Ovary (tissue), 9 donors: ENCODE measurements around the gene SLC7A11. TPM values are rescaled to one million over a fixed set of nuclear protein-coding genes. Genes with fewer than 3 reads are reported as not detected.

ENCODE experiments used
- DNase-seq, 5 donors: peaks; one replicate each; pipeline ENCODE4 v3.0.0-alpha.2; 2019 to 2020
- H3K27ac ChIP-seq, 2 donors: fragments of 200-600 bp; one replicate each; pipeline versions ENCODE4 v1.5.1 to v1.8.0; 2019 to 2022
- H3K27me3 ChIP-seq: fragments of 200-600 bp; one replicate; pipeline ENCODE4 v1.8.0; 2022
- H3K36me3 ChIP-seq: fragments of 200-600 bp; sonication (generic); one replicate; pipeline ENCODE4 v1.5.1; 2019
- H3K4me1 ChIP-seq: one replicate; pipeline ENCODE4 v1.8.1; 2013; ENCODE audit warnings: mild to moderate bottlenecking, moderate library complexity; ENCODE audit not compliant: insufficient read depth
- H3K4me3 ChIP-seq: fragments of 200-600 bp; sonication (generic); one replicate; pipeline ENCODE4 v1.5.1; 2017
- H3K9me3 ChIP-seq, 2 donors: fragments of 200-600 bp in 1 of 2; sonication (generic) in 1 of 2; one replicate each; pipeline versions ENCODE4 v1.5.1 to v1.8.1; 2013 to 2019; ENCODE audit warnings: mild to moderate bottlenecking in 1 of 2, moderate library complexity in 1 of 2
- EP300 ChIP-seq: sonication (generic); formaldehyde crosslinking; IDR thresholded peaks from one replicate; pipeline ENCODE4 v1.6.1; 2017; ENCODE audit warnings: antibody characterized with exemption
- POLR2A ChIP-seq: fragments of 450-650 bp; IDR thresholded peaks from one replicate; pipeline ENCODE4 v1.6.1; 2017; ENCODE audit warnings: antibody characterized with exemption, mild to moderate bottlenecking, moderate library complexity
- WGBS, 3 donors: extraction: QIAGEN DNeasy Blood & Tissue Kit in 1 of 3; methylation state at CpG; one replicate each; pipeline versions ENCODE4 v1.1.5 to v1.1.7; 2013 to 2017; 5-methylcytosine and 5-hydroxymethylcytosine counted together
- intact Hi-C, 4 donors: fragments of 100-400 bp; cut with DNase I; formaldehyde crosslinking; loops; one replicate each; pipeline versions ENCODE4 v1.11.0 to v1.15.1; 2022 to 2023
- polyA plus RNA-seq, 2 donors: library from polyadenylated mRNA; stranded (reverse); fragments of 200-250 nt in 1 of 2; fragments of 350-450 nt in 1 of 2; fragmentation: Illumina TruSeq in 1 of 2; extraction: RNeasy Lipid Tissue Mini Kit (QIAGEN cat#74804) in 1 of 2; gene quantifications; one replicate each; pipeline ENCODE4 v1.2.3, GENCODE V29; 2013 to 2014
- total RNA-seq, 7 donors: library from RNA; depleted of rRNA in 2 of 7; stranded (reverse); fragments of >200 nt in 2 of 7; fragmentation: NEBNext Ultra II Directional in 3 of 7; extraction: Animal tissue kit (Norgen Biotek cat#: 25700) in 3 of 7; gene quantifications; one replicate each; pipeline versions ENCODE4 v1.1.0 to v1.2.4, GENCODE V29; 2016 to 2023
- TF ChIP-seq, protein P1 (sequence below), 3 donors: fragments of 450-650 bp in 2 of 3; fragments of 200-600 bp in 1 of 3; IDR thresholded peaks; one replicate each; pipeline versions ENCODE4 v1.5.1 to v1.8.0; 2016 to 2022; ENCODE audit warnings: antibody characterized with exemption in 3 of 3, mild to moderate bottlenecking in 1 of 3
- donor health status: DM: no; HTN: no; CAD: no; lungs with moderate emphysema.
- donor health status: DM: no; HTN: no; CAD: no.
- donor health status: Bipolar disorder and iron deficiency.
- donor health status: DM: yes; HTN: yes; CAD: no.
- donor health status: DM: no; HTN: no; CAD: no.
- donor health status: DM: yes; HTN: yes; CAD: no.

Gene SLC7A11
- total and polyA plus RNA-seq, 9 donors = 0.05 to 18.1 (median 0.95) TPM

DNA sequence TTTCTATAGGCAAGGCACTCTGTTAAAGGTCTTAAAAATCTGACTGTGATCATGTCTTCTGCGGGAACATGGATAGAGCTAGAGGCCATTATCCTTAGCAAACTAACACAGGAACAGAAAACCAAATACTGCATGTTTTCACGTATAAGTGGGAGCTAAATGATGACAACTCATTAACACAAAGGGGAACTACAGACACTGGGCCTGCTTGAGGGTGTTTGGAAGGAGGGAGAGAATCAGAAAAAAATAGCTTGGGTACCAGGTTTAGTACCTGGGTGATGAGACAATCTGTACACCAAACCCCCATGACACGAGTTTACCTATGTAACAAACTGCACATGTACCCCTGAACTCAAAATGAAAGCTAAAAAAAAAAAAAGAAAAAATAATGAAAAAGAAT, 12.1 kb downstream of the SLC7A11 start:
- Histone ChIP-seq H3K27me3 (no peaks in the 10 kb centered on the region), H3K27ac (no peak overlapping the region), H3K36me3 (no peaks in the 10 kb centered on the region), H3K4me3 (no peak overlapping the region), H3K9me3 (no peaks in the 10 kb centered on the region), H3K4me1 (no peaks in the 10 kb centered on the region)
- TF ChIP-seq, protein P1, sequence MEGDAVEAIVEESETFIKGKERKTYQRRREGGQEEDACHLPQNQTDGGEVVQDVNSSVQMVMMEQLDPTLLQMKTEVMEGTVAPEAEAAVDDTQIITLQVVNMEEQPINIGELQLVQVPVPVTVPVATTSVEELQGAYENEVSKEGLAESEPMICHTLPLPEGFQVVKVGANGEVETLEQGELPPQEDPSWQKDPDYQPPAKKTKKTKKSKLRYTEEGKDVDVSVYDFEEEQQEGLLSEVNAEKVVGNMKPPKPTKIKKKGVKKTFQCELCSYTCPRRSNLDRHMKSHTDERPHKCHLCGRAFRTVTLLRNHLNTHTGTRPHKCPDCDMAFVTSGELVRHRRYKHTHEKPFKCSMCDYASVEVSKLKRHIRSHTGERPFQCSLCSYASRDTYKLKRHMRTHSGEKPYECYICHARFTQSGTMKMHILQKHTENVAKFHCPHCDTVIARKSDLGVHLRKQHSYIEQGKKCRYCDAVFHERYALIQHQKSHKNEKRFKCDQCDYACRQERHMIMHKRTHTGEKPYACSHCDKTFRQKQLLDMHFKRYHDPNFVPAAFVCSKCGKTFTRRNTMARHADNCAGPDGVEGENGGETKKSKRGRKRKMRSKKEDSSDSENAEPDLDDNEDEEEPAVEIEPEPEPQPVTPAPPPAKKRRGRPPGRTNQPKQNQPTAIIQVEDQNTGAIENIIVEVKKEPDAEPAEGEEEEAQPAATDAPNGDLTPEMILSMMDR (IDR thresholded peaks at IDR 0.05) = no peak
- TF ChIP-seq POLR2A (no peak), EP300 (no peak)
- intact Hi-C loops = no loop called here
- DNase-seq = no peak
- 84 to 88% (median 87%) methylated on average over 3 of the region's 3 CpGs for WGBS, 3 donors

DNA sequence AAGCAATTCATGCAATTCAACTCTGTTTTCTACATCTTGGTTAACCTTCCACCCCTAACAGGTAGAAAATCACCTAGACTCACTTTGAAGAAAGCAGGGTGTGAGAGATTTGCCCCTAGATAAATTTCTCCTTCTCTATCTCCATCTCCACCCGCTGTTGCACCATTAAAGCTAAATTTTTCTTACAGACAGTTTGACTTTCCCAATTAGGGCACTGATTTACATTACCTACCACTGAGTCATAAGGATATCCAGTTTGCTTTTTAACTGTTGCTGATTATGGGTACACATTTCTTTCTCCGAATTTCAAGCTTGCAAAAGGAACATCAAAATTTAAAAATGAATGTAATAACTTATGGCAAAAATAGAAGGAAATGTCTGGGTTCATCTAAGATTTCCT, 13.0 kb downstream of the SLC7A11 start:
- Histone ChIP-seq H3K27ac (no peak overlapping the region), H3K9me3 (no peaks in the 10 kb centered on the region), H3K36me3 (no peaks in the 10 kb centered on the region), H3K4me1 (no peaks in the 10 kb centered on the region), H3K4me3 (no peak overlapping the region), H3K27me3 (no peaks in the 10 kb centered on the region)
- TF ChIP-seq, protein P1 (IDR thresholded peaks at IDR 0.05) = no peak
- TF ChIP-seq EP300 = no peak
- TF ChIP-seq POLR2A = no peak
- DNase-seq = no peak
- WGBS, 3 donors = 81 to 85% (median 82%) methylated on average over 2 of the region's 2 CpGs
- intact Hi-C loops = no loop called here

DNA sequence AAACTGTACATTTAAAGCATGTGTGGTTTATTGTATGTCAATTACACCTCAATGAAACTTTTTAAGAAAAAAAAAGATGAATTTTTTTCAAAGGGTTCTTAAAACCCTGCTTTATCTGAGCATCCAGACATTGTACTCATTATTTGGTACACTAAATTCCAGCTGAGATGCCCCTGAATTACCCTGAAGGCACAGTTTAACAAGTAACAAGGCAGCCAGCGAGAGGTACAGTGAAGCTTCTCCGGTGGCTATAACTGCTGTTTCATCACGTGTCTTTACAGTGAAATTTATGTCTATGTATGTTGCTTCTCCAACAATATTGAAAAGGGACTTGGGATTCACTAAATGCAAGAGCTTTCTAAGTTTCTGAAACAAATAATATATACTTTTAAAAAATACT, 15.8 kb downstream of the SLC7A11 start:
- Histone ChIP-seq H3K4me3 (no peak overlapping the region), H3K27ac (no peak overlapping the region), H3K4me1 (no peaks in the 10 kb centered on the region), H3K36me3 (no peaks in the 10 kb centered on the region), H3K9me3 (no peaks in the 10 kb centered on the region), H3K27me3 (no peaks in the 10 kb centered on the region)
- intact Hi-C loops = no loop called here
- WGBS, 3 donors = 61 to 77% (median 61%) methylated on average over 3 of the region's 3 CpGs
- no peak for DNase-seq
- TF ChIP-seq POLR2A (no peak), EP300 (no peak)
- TF ChIP-seq, protein P1 (IDR thresholded peaks at IDR 0.05) = no peak

DNA sequence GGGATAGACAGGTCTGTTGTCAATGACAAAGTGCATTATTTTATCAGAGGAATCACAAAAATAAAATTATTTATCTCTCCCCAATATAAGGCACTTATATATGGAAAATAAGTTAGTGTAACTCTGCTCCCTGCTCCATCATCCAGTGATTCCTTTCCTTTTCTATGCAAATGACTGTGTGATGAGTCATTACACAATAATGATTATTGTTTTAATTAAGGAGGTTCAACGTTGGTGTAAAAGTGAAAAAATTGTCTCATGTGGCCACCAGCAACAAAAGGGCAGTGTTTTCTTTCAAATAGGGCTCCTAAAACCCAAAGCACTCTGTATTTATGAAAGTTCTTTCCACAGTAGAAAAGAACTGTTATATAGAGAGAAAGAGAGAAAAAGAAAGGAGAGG, 16.7 kb downstream of the SLC7A11 start:
- H3K4me1 ChIP-seq = no peaks in the 10 kb centered on the region
- H3K4me3 ChIP-seq = no peak overlapping the region
- WGBS, 3 donors = 4 to 15% (median 7%) methylated on average over 1 of the region's 1 CpG
- intact Hi-C loops = no loop called here
- H3K36me3 ChIP-seq = no peaks in the 10 kb centered on the region
- no peaks in the 10 kb centered on the region for H3K27me3 ChIP-seq
- no peak overlapping the region for H3K27ac ChIP-seq
- no peak for DNase-seq
- H3K9me3 ChIP-seq = no peaks in the 10 kb centered on the region
- TF ChIP-seq EP300 = no peak

DNA sequence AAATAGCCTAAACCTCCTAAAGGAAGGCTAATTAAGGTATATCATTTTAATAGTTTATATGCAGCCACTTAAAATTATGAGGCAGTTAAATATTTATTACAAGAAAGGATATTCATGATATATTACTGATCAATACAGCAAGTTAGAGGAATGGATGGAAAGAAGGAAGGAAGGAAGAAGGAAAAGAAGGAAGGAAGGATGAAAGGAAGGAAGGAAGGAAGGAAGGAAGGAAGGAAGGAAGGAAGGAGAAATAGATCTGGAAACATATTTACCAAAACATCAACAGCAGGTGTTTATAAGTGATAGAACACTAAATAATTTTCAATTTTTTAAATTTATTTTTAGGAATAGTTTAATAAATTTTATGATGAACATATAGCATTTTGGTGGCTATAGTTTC, 17.5 kb downstream of the SLC7A11 start:
- Histone ChIP-seq H3K9me3 (no peaks in the 10 kb centered on the region), H3K36me3 (no peaks in the 10 kb centered on the region), H3K4me3 (no peak overlapping the region), H3K27ac (no peak overlapping the region), H3K27me3 (no peaks in the 10 kb centered on the region), H3K4me1 (no peaks in the 10 kb centered on the region)
- intact Hi-C loops = no loop called here
- DNase-seq = no peak
- no peak for TF ChIP-seq POLR2A
- TF ChIP-seq, protein P1 (IDR thresholded peaks at IDR 0.05) = no peak
- no peak for TF ChIP-seq EP300
